Measurements from ENCODE around the gene NPAS1. TPM values are rescaled to one million over a fixed set of nuclear protein-coding genes. Genes with fewer than 3 reads are reported as not detected.

The NPAS1 gene
- total RNA-seq, 1 donor from 2014 or later: 1.2 TPM

GRCh38 chr19:47081095-47081494 lies 61.5 kb downstream of the NPAS1 start:
- Histone ChIP-seq H3K4me2 (no peak overlapping the region), H4K20me1 (ENCODE audit: low read depth) (peaks cover 11% of the 10 kb centered on the region), H3K36me3 (no peaks in the 10 kb centered on the region), H2AFZ (replicated peaks) (no peak overlapping the region), H3K79me2 (ENCODE audit: low read depth) (peaks cover 25% of the 10 kb centered on the region), H3K9me3 (ENCODE audit: low read depth) (no peaks in the 10 kb centered on the region), H3K4me3 (no peak overlapping the region), H3F3A (ENCODE audit: low read depth) (peaks cover 17% of the 10 kb centered on the region), H3K9ac (no peak overlapping the region), H3K27me3 (no peaks in the 10 kb centered on the region), H3K4me1 (no peaks in the 10 kb centered on the region), H3K27ac (no peak overlapping the region)
- no peaks in the 10 kb centered on the region for H3K4me1 Mint-ChIP-seq
- no peak for DNase-seq (ENCODE audit: low spot score)
- no peak overlapping the region for H3K4me3 Mint-ChIP-seq
- no peak overlapping the region for H3K27ac Mint-ChIP-seq
- H3K9me3 Mint-ChIP-seq: no peaks in the 10 kb centered on the region
- no peaks in the 10 kb centered on the region for H3K27me3 Mint-ChIP-seq (ENCODE audit: insufficient read depth, low read depth)
- TF ChIP-seq EZH2phosphoT487 (IDR thresholded peaks at IDR 0.05) (no peak), EZH2 (IDR thresholded peaks at IDR 0.05) (no peak)
- TF ChIP-seq, protein P1, sequence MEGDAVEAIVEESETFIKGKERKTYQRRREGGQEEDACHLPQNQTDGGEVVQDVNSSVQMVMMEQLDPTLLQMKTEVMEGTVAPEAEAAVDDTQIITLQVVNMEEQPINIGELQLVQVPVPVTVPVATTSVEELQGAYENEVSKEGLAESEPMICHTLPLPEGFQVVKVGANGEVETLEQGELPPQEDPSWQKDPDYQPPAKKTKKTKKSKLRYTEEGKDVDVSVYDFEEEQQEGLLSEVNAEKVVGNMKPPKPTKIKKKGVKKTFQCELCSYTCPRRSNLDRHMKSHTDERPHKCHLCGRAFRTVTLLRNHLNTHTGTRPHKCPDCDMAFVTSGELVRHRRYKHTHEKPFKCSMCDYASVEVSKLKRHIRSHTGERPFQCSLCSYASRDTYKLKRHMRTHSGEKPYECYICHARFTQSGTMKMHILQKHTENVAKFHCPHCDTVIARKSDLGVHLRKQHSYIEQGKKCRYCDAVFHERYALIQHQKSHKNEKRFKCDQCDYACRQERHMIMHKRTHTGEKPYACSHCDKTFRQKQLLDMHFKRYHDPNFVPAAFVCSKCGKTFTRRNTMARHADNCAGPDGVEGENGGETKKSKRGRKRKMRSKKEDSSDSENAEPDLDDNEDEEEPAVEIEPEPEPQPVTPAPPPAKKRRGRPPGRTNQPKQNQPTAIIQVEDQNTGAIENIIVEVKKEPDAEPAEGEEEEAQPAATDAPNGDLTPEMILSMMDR (IDR thresholded peaks at IDR 0.05): no peak
- peaks cover 26% of the 10 kb centered on the region for H3K36me3 Mint-ChIP-seq

- TF ChIP-seq, protein P1 (IDR thresholded peaks at IDR 0.05): no peak
- TF ChIP-seq EZH2phosphoT487 (IDR thresholded peaks at IDR 0.05): no peak
- no peak for TF ChIP-seq EZH2 (IDR thresholded peaks at IDR 0.05)
- Mint-ChIP-seq H3K27ac (no peak overlapping the region), H3K4me3 (no peak overlapping the region), H3K9me3 (no peaks in the 10 kb centered on the region), H3K27me3 (ENCODE audit: insufficient read depth, low read depth) (peaks cover 2% of the 10 kb centered on the region), H3K4me1 (no peaks in the 10 kb centered on the region), H3K36me3 (peaks cover 30% of the 10 kb centered on the region)
- Histone ChIP-seq H3K27me3 (no peaks in the 10 kb centered on the region), H2AFZ (replicated peaks) (no peak overlapping the region), H3K4me2 (no peak overlapping the region), H3K36me3 (no peaks in the 10 kb centered on the region), H3K9ac (no peak overlapping the region), H3K79me2 (ENCODE audit: low read depth) (peaks cover 12% of the 10 kb centered on the region), H3F3A (ENCODE audit: low read depth) (peaks cover 17% of the 10 kb centered on the region), H3K4me3 (no peak overlapping the region), H3K9me3 (ENCODE audit: low read depth) (no peaks in the 10 kb centered on the region), H4K20me1 (ENCODE audit: low read depth) (peaks cover 7% of the 10 kb centered on the region), H3K4me1 (no peaks in the 10 kb centered on the region), H3K27ac (no peak overlapping the region)
- DNase-seq (ENCODE audit: low spot score): no peak
These were observed 62.9 kb downstream of the NPAS1 start for GRCh38 chr19:47082493-47082892.

- Histone ChIP-seq H3K79me2 (ENCODE audit: low read depth) (no peaks in the 10 kb centered on the region), H4K20me1 (ENCODE audit: low read depth) (peaks cover 2% of the 10 kb centered on the region), H3K9ac (no peak overlapping the region), H3K36me3 (no peaks in the 10 kb centered on the region), H3K4me2 (no peak overlapping the region), H3K4me3 (no peak overlapping the region), H3K9me3 (ENCODE audit: low read depth) (no peaks in the 10 kb centered on the region), H3K27ac (no peak overlapping the region), H3F3A (ENCODE audit: low read depth) (peaks cover 11% of the 10 kb centered on the region), H3K4me1 (no peaks in the 10 kb centered on the region), H3K27me3 (no peaks in the 10 kb centered on the region), H2AFZ (replicated peaks) (no peak overlapping the region)
- H3K4me1 Mint-ChIP-seq: no peaks in the 10 kb centered on the region
- peaks cover 30% of the 10 kb centered on the region for H3K36me3 Mint-ChIP-seq
- H3K27ac Mint-ChIP-seq: no peak overlapping the region
- no peak for DNase-seq (ENCODE audit: low spot score)
- H3K9me3 Mint-ChIP-seq: no peaks in the 10 kb centered on the region
- TF ChIP-seq EZH2phosphoT487 (IDR thresholded peaks at IDR 0.05) (no peak), EZH2 (IDR thresholded peaks at IDR 0.05) (no peak)
- TF ChIP-seq, protein P1 (IDR thresholded peaks at IDR 0.05): no peak
- H3K27me3 Mint-ChIP-seq (ENCODE audit: insufficient read depth, low read depth): peaks cover 2% of the 10 kb centered on the region
- no peak overlapping the region for H3K4me3 Mint-ChIP-seq
These were observed 65.3 kb downstream of the NPAS1 start for GRCh38 chr19:47084879-47085439.
